C4-2B (cell line): Measurements from ENCODE around the gene NFATC2.
"Not testable (repeated sequence)": the region's sequence is repeated elsewhere in the genome, so short reads cannot be mapped to it uniquely, and the experiment has no call there.

Experiments used
- H3K27ac ChIP-seq: fragments of 450-650 bp; 2 replicates; pipeline ENCODE4 v1.5.1; 2017
- ZFX ChIP-seq: fragments of 450-650 bp; IDR thresholded peaks from 2 replicates; pipeline ENCODE4 v1.6.1; 2017
- TF ChIP-seq, protein P1 (sequence below): fragments of 450-650 bp; conservative IDR thresholded peaks from 2 replicates; pipeline ENCODE4 v1.5.1; 2017; ENCODE audit warnings: mild to moderate bottlenecking

The NFATC2 gene

DNA sequence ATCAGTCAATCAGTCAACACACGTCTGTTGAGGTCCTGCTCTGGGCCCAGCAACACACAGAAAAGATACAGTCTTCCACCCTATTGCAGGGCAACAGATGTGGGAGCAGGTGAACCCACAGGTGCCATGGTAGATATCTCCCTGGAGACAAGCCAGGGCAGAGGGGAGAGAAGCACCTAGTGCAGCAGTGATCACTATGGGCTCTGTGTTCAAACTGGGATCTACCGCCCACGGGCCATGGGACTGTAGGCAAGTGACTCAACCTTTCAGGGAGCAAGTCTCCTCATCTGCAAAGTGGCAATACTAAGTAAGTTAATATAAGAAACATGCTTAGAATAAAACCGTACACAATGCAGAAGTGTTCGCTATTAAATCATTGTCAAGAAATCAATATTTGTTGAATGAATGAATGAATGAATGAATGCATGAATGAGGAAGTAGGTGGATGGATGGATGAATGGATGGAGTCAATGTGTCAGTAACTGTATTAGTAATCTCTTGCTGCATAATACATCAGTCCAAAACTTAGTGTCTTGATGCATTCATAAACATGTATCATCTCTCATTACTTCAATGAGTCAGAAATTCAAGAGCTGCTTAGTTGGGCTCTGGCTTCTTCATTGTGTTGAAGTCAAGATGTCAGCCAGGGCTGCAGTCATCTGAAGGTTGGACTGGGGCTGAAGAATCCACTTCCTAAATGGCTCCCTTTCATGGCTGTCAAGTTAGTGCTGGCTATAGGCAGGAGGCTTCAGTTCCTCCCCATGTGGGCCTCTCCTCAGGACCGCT is 31.9 kb upstream of the NFATC2 start:
- TF ChIP-seq ZFX = no peak
- TF ChIP-seq, protein P1, sequence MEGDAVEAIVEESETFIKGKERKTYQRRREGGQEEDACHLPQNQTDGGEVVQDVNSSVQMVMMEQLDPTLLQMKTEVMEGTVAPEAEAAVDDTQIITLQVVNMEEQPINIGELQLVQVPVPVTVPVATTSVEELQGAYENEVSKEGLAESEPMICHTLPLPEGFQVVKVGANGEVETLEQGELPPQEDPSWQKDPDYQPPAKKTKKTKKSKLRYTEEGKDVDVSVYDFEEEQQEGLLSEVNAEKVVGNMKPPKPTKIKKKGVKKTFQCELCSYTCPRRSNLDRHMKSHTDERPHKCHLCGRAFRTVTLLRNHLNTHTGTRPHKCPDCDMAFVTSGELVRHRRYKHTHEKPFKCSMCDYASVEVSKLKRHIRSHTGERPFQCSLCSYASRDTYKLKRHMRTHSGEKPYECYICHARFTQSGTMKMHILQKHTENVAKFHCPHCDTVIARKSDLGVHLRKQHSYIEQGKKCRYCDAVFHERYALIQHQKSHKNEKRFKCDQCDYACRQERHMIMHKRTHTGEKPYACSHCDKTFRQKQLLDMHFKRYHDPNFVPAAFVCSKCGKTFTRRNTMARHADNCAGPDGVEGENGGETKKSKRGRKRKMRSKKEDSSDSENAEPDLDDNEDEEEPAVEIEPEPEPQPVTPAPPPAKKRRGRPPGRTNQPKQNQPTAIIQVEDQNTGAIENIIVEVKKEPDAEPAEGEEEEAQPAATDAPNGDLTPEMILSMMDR = no peak
- no peak overlapping the region for H3K27ac ChIP-seq

DNA sequence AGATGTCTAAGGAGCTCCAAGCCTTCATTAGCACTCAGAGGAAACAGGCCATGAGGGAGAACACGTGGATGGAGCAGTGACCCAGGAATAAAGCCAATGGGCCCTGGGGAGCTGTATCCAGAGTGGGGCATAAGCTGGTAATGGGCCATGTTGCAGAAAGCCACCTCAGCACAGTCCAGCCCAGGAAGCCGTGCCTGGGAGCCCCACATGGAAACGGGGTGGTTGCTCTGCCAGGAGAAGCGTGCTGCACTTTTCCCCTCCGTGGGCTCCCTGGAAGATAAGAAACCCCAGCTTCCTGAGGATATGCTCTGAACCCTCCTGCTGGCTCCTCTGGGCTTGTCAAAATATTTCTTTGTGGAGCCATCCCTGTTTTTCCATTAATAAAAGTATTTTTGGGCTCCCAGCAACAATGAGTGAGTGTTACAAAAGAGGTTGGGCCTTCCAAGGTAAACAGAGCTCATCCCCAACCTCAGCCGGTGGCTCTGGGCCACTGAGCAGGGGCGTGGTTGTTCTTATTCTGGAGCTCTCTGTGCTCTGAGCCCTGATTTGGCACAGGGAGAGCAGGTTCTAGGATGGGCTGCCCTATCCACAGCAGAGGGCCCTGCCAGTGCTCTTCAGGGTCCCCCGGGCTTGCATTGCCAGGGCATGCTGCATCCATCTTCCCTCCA is 31.2 kb upstream of the NFATC2 start:
- no peak overlapping the region for H3K27ac ChIP-seq
- TF ChIP-seq, protein P1 = no peak
- TF ChIP-seq ZFX = no peak

GRCh38 chr20:51571460-51571794 is 28.9 kb upstream of the NFATC2 start:
- no peak overlapping the region for H3K27ac ChIP-seq
- TF ChIP-seq ZFX = no peak
- TF ChIP-seq, protein P1 = no peak

DNA sequence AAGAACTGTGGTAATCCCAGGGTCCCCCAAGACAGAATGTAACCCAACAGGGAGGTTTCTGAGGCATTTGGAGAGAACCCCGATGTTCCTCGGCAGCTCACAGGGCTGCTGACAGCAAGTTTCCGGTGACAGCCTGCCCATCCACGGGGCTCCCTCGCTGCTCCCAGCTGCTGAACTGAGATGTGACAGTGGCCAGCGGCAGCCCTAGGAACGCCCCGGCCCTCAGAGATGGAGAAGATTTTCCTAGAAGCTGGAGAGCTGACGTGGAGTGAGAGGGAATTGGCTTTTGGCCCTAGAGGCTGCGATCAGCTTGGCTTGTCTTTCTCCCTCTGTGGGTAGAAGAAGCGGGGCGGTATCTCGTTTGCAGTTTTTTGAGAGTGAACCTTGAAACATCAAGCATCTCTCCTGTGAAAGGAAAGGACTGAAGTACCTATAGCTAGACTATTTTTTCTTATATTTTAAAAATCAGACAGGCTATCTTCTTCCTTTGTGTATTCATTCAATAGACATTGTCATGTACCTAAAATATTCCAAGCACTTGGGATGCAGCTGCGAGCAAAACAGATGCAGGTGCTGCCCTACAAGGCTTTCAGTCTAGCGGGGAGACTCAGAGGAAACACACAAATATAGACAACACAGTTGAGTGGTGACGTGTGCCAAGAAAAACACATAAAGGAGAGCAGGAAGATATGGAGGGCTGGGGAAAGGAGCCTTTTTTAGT is 28.4 kb upstream of the NFATC2 start:
- H3K27ac ChIP-seq = no peak overlapping the region
- TF ChIP-seq ZFX = no peak
- TF ChIP-seq, protein P1 = no peak

DNA sequence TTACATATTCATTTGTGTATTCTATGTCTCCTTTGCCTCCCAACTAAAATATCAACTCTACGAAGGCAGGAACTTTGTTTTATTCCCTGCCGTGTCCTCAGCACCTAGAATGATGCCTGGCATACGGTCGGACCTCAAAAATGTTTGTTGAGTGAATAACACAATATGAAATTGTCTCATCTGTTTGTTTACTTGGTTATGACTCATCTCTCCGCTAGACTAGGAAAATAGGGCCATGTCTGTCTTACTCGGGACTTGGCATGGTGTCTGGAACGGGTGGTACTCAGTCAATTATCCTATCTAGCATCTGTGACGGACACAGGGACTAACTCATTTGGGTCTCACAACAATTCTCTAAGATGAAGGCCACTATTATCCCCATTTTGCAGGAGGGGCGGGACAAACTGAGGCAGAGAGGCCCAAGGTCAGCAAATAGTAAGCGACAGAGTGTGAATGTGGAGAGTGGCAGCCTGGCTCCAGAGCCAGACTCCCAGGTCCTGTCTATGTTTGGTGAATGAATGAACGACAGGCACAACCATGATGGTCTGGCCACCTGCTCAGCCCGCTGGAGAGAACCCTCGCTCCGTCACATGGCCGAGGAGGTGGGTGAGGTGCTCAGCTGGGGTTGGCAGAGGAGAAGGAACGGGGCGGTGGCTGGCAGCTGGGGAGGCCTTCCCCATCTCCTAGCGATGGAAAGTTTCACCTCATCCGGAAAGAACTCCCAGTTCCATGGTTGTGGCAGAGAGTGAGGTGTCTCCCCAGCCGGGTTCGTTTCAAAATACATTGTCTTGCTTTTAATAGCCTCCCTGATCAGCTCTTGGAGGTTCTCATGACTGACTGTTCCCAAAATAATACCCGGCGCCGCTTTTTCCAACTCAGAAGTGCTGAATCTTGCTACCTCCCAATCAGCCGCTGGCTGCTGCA is 27.6 kb upstream of the NFATC2 start:
- H3K27ac ChIP-seq = no peak overlapping the region
- TF ChIP-seq ZFX = no peak
- TF ChIP-seq, protein P1 = no peak

DNA sequence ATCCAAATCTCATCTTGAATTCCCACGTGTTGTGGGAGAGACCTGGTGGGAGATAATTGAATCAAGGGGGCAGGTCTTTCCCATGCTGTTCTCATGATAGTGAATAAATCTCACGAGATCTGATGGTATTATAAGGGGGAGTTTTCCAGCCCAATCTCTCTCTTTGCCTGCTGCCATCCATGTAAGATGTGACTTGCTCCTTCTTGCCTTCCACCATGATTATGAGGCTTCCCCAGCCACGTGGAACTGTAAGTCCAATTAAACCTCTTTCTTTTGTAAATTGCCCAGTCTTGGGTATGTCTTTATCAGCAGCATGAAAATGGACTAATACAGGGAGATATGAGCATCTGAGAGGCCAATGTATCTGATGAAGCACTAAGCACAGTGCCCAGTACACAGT is 26.0 kb upstream of the NFATC2 start:
- H3K27ac ChIP-seq = not testable (repeated sequence)

GRCh38 chr20:51567622-51568021 is 25.1 kb upstream of the NFATC2 start:
- no peak overlapping the region for H3K27ac ChIP-seq
- TF ChIP-seq ZFX = no peak
- TF ChIP-seq, protein P1 = no peak
